ENCODE data around the gene PAPSS2. TPM values are rescaled to one million over a fixed set of nuclear protein-coding genes. Genes with fewer than 3 reads are reported as not detected.

The PAPSS2 gene
- total RNA-seq, 1 experiment from 2014 or later, result 22.1 TPM

DNA sequence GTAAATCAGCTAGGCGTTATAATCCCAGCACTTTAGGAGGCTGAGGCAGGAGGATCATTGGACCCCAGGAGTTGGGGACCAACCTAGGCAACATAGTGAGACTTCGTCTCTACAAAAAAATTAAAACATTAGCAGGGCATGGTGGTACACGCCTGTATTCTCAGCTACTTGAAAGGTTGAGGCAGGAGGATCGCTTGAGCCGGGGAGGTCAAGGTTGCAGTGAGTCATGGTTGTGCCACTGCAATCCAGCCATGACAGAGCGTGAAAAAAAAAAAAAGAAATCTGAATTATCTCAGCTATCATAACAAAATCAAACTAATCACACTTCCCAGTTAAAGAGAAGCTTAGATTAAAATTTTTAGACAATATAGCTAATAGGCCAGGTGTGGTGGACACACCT lies 123.0 kb downstream of the PAPSS2 start (continued):
- TF ChIP-seq, protein P1, sequence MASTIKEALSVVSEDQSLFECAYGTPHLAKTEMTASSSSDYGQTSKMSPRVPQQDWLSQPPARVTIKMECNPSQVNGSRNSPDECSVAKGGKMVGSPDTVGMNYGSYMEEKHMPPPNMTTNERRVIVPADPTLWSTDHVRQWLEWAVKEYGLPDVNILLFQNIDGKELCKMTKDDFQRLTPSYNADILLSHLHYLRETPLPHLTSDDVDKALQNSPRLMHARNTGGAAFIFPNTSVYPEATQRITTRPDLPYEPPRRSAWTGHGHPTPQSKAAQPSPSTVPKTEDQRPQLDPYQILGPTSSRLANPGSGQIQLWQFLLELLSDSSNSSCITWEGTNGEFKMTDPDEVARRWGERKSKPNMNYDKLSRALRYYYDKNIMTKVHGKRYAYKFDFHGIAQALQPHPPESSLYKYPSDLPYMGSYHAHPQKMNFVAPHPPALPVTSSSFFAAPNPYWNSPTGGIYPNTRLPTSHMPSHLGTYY (CRISPR knock-in tag; IDR thresholded peaks at IDR 0.05), result no peak
- TF ChIP-seq ZNF263 (CRISPR knock-in tag; IDR thresholded peaks at IDR 0.05; ENCODE audit: low read depth) (no peak), RORB (CRISPR knock-in tag; IDR thresholded peaks at IDR 0.05) (no peak), SMAD4 (CRISPR knock-in tag; IDR thresholded peaks at IDR 0.05) (no peak)
- TF ChIP-seq, protein P2, sequence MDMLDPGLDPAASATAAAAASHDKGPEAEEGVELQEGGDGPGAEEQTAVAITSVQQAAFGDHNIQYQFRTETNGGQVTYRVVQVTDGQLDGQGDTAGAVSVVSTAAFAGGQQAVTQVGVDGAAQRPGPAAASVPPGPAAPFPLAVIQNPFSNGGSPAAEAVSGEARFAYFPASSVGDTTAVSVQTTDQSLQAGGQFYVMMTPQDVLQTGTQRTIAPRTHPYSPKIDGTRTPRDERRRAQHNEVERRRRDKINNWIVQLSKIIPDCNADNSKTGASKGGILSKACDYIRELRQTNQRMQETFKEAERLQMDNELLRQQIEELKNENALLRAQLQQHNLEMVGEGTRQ (CRISPR knock-in tag; IDR thresholded peaks at IDR 0.05), result no peak

DNA sequence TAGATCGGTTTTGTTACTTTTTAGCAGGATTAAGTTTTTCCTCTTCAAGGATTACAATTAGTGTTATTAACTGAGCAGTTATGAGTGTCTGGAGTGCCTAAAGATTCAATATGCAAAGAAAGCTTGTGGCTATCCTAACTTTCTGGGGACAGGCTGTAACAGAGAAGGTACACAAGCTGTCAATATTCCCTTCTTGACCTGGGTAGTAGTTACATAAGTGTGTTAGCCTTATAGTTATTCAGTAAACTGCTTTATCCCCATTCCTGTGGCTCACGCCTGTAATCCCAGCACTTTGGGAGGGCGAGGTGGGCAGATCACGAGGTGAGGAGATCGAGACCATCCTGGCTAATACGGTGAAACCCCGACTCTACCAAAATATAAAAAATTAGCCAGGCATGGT lies 126.7 kb downstream of the PAPSS2 start:
- H3K27ac Mint-ChIP-seq, result no peak overlapping the region
- ATAC-seq (no peak), DNase-seq (ENCODE audit: low spot score) (no peak)
- no peak overlapping the region for H3K4me3 Mint-ChIP-seq
- H3K27me3 Mint-ChIP-seq (ENCODE audit: low read depth), result no peaks in the 10 kb centered on the region
- H3K9me3 Mint-ChIP-seq, result no peaks in the 10 kb centered on the region
- TF ChIP-seq ZNF423 (CRISPR knock-in tag; IDR thresholded peaks at IDR 0.05), result no peak
- TF ChIP-seq ZNF416 (CRISPR knock-in tag; IDR thresholded peaks at IDR 0.05), result no peak
- no peak for TF ChIP-seq ESRRA (CRISPR knock-in tag; IDR thresholded peaks at IDR 0.05; ENCODE audit: borderline replicate concordance)
- no peak for TF ChIP-seq ATF1 (CRISPR knock-in tag; IDR thresholded peaks at IDR 0.05)
- TF ChIP-seq, protein P3, sequence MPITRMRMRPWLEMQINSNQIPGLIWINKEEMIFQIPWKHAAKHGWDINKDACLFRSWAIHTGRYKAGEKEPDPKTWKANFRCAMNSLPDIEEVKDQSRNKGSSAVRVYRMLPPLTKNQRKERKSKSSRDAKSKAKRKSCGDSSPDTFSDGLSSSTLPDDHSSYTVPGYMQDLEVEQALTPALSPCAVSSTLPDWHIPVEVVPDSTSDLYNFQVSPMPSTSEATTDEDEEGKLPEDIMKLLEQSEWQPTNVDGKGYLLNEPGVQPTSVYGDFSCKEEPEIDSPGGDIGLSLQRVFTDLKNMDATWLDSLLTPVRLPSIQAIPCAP (CRISPR knock-in tag; IDR thresholded peaks at IDR 0.05), result no peak
- TF ChIP-seq, protein P4, sequence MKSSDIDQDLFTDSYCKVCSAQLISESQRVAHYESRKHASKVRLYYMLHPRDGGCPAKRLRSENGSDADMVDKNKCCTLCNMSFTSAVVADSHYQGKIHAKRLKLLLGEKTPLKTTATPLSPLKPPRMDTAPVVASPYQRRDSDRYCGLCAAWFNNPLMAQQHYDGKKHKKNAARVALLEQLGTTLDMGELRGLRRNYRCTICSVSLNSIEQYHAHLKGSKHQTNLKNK (CRISPR knock-in tag; IDR thresholded peaks at IDR 0.05), result no peak
- no peak for TF ChIP-seq SP1 (CRISPR knock-in tag; conservative IDR thresholded peaks at IDR 0.05)
- TF ChIP-seq, protein P5, sequence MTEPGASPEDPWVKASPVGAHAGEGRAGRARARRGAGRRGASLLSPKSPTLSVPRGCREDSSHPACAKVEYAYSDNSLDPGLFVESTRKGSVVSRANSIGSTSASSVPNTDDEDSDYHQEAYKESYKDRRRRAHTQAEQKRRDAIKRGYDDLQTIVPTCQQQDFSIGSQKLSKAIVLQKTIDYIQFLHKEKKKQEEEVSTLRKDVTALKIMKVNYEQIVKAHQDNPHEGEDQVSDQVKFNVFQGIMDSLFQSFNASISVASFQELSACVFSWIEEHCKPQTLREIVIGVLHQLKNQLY (CRISPR knock-in tag; IDR thresholded peaks at IDR 0.05), result no peak
- TF ChIP-seq SOX15 (CRISPR knock-in tag; IDR thresholded peaks at IDR 0.05), result no peak
- TF ChIP-seq FOXJ3 (CRISPR knock-in tag; IDR thresholded peaks at IDR 0.05; ENCODE audit: borderline replicate concordance), result no peak
- TF ChIP-seq, protein P6, sequence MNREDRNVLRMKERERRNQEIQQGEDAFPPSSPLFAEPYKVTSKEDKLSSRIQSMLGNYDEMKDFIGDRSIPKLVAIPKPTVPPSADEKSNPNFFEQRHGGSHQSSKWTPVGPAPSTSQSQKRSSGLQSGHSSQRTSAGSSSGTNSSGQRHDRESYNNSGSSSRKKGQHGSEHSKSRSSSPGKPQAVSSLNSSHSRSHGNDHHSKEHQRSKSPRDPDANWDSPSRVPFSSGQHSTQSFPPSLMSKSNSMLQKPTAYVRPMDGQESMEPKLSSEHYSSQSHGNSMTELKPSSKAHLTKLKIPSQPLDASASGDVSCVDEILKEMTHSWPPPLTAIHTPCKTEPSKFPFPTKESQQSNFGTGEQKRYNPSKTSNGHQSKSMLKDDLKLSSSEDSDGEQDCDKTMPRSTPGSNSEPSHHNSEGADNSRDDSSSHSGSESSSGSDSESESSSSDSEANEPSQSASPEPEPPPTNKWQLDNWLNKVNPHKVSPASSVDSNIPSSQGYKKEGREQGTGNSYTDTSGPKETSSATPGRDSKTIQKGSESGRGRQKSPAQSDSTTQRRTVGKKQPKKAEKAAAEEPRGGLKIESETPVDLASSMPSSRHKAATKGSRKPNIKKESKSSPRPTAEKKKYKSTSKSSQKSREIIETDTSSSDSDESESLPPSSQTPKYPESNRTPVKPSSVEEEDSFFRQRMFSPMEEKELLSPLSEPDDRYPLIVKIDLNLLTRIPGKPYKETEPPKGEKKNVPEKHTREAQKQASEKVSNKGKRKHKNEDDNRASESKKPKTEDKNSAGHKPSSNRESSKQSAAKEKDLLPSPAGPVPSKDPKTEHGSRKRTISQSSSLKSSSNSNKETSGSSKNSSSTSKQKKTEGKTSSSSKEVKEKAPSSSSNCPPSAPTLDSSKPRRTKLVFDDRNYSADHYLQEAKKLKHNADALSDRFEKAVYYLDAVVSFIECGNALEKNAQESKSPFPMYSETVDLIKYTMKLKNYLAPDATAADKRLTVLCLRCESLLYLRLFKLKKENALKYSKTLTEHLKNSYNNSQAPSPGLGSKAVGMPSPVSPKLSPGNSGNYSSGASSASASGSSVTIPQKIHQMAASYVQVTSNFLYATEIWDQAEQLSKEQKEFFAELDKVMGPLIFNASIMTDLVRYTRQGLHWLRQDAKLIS (CRISPR knock-in tag; IDR thresholded peaks at IDR 0.05; ENCODE audit: borderline replicate concordance), result no peak
- TF ChIP-seq, protein P7, sequence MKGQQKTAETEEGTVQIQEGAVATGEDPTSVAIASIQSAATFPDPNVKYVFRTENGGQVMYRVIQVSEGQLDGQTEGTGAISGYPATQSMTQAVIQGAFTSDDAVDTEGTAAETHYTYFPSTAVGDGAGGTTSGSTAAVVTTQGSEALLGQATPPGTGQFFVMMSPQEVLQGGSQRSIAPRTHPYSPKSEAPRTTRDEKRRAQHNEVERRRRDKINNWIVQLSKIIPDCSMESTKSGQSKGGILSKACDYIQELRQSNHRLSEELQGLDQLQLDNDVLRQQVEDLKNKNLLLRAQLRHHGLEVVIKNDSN (CRISPR knock-in tag; IDR thresholded peaks at IDR 0.05), result no peak
- TF ChIP-seq FOXK1 (CRISPR knock-in tag; IDR thresholded peaks at IDR 0.05), result no peak
- no peak for TF ChIP-seq NFATC4 (CRISPR knock-in tag; IDR thresholded peaks at IDR 0.05)
- TF ChIP-seq CREM (CRISPR knock-in tag; IDR thresholded peaks at IDR 0.05), result no peak
- TF ChIP-seq, protein P8, sequence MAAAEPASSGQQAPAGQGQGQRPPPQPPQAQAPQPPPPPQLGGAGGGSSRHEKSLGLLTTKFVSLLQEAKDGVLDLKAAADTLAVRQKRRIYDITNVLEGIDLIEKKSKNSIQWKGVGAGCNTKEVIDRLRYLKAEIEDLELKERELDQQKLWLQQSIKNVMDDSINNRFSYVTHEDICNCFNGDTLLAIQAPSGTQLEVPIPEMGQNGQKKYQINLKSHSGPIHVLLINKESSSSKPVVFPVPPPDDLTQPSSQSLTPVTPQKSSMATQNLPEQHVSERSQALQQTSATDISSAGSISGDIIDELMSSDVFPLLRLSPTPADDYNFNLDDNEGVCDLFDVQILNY (CRISPR knock-in tag; IDR thresholded peaks at IDR 0.05), result no peak
- TF ChIP-seq, protein P9, sequence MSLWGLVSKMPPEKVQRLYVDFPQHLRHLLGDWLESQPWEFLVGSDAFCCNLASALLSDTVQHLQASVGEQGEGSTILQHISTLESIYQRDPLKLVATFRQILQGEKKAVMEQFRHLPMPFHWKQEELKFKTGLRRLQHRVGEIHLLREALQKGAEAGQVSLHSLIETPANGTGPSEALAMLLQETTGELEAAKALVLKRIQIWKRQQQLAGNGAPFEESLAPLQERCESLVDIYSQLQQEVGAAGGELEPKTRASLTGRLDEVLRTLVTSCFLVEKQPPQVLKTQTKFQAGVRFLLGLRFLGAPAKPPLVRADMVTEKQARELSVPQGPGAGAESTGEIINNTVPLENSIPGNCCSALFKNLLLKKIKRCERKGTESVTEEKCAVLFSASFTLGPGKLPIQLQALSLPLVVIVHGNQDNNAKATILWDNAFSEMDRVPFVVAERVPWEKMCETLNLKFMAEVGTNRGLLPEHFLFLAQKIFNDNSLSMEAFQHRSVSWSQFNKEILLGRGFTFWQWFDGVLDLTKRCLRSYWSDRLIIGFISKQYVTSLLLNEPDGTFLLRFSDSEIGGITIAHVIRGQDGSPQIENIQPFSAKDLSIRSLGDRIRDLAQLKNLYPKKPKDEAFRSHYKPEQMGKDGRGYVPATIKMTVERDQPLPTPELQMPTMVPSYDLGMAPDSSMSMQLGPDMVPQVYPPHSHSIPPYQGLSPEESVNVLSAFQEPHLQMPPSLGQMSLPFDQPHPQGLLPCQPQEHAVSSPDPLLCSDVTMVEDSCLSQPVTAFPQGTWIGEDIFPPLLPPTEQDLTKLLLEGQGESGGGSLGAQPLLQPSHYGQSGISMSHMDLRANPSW (CRISPR knock-in tag; conservative IDR thresholded peaks at IDR 0.05; ENCODE audit: low read depth), result no peak
- ChIA-PET POLR2A (no interaction called here), CTCF (interaction anchor here (1.2 kb wide), 1 partner anchor 94 kb away, joined by 3 read pairs; no protein-coding TSS in a partner anchor)
- peaks cover 31% of the 10 kb centered on the region for H3K36me3 Mint-ChIP-seq
- H3K4me1 Mint-ChIP-seq, result no peaks in the 10 kb centered on the region

All from WTC11 (cell line).